Non-pigmented ciliary epithelial cell (primary cell): ENCODE data around the gene OTOGL.
"Not testable (repeated sequence)": the region's sequence is repeated elsewhere in the genome, so short reads cannot be mapped to it uniquely, and the experiment has no call there.

ENCODE experiments used
- DNase-seq: peaks from one replicate; pipeline ENCODE4 v3.0.0-alpha.2; 2010; ENCODE audit warnings: low read depth

OTOGL gene

DNA sequence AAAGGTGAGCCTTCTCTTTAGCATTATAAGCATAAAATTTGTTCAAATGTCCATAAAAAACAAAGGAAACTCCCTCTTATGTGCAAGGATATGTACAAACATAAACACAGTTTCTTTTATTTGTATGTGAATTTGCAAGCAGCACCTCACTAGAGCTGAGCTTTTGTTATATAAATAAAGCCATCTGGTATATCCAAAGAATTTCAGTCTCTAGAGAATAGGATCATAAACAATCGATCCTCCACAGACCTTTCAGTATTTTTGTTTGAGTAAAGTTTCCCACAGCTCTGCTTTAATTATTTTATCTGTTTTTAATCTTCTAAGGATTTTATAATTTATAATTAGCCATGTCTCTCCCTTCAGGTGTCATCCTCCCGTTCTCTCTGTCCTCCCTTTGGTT lies 89.2 kb downstream of the OTOGL start:
- no peak for DNase-seq

DNA sequence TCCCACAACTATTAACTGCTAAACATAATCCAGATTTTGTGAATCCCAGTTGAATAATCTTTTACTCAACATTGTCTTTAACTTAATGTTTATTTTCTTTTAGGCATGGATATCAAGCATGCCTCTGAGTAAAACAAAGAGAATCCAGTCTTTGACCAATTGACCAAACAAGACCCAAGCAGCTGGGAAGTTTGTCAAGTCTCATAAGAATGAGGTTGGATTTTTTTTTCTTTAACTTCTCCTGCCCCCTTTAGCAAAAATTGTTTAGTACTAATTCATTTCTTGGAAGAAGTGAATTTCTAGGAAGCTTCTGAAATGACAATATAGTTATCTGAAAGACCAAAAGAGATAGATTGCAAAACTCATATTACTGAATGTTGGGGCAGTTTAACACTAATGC lies 89.9 kb downstream of the OTOGL start:
- DNase-seq, result peak; percentile 63

DNA sequence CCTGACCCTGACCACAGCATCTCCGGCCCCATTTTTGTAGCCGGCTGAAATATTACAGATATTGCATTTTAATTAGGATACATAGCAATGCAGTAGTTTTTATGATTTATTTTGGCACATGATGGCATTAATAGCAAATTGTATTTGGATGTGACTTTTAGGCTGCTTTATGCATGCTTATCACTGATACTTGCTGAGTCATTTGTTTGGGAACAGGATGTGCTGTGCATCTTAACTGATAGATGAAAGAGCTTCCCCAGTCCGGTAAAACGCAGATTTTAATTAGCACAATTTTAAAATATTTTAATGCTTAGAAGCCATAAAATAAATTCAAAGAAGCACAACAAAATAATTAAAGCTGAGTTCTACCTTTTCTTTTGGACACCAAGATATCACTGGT lies 90.7 kb downstream of the OTOGL start:
- DNase-seq, result no peak

DNA sequence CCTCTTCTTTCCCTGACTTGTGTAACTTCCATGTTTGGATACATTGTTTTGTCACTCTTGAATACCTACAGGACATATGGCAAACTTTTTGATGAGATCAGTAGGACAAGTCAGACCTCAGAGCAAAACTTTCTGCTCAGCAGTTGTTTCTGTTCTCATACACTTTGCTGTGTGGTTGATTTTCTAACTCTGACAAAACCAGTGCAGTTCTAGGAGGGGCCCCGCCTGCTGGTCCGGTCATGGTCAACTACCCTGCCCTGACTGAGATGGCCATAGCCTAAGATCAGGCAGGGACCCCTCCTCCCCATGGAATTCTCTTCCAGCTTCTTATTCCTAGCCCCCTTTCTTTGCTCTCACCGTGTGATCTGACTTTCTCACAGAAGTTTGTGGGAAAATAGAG lies 92.8 kb downstream of the OTOGL start:
- DNase-seq, result no peak

DNA sequence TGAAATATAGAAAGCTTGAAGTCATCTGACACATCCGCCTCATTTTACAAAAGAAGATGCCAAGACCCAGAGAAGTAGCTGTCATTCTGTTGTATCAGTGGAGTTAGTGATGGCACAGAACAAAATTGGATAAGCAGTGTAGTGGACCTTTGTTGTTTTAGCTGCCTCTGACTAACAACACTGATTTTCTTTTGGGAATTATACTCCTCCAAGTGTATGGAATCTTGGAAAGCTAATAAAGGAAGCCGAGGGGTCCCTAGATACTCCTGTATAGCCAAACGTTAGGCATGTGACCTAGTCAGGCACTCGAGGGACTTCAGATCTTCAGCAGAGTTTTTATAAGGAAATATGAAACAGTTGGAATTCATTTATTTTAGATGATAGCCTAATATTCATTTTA lies 94.5 kb downstream of the OTOGL start:
- DNase-seq, result no peak

DNA sequence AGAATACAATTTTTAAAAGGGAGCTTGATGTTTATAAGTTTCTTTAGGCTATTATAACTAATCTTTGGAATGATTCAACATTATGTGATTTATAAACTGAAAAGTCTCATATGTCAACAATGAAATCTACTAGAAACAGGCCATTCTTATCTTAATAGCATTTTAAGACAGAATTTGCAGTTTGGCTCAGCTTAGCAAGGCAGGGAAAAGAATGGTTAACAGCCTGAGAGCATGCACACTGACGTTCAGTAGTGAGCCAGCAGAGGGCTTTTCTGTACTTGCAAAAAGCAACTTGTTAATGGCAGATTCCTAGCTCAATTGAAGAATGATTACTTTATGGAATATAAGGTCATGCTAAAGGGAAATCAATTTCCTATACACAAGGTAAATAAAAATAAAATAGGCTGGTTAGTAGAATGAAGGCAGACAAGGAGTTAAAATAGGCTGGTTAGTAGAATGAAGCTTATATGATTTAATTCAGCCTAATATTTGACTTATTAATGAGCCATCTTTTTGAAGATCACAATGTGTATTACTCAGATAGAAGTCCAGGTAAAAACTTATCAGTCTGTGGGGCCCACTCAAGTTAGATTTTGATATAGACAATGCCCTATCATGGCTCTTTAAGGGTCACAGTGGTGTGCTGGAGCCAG lies 95.9 kb downstream of the OTOGL start:
- DNase-seq, result peak; percentile 43

DNA sequence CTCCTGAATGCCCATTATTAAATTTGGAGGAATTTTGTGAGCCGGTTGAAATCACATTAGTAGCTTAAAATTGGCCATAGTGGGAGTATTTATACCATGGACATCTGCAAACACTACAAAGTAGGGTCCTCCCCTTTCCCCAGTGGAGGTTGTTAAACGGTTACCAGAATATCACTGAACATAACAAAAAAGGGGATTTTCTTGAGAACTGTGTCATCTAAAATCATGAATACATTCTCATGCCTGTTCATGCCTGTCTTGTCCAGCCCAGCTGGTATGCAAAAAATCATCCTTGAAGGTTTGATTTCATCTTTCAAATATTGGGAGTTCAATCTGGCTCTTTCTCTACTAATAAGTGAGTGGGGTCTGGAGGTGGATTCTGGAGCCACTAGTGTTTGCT lies 96.4 kb downstream of the OTOGL start:
- DNase-seq, result no peak

DNA sequence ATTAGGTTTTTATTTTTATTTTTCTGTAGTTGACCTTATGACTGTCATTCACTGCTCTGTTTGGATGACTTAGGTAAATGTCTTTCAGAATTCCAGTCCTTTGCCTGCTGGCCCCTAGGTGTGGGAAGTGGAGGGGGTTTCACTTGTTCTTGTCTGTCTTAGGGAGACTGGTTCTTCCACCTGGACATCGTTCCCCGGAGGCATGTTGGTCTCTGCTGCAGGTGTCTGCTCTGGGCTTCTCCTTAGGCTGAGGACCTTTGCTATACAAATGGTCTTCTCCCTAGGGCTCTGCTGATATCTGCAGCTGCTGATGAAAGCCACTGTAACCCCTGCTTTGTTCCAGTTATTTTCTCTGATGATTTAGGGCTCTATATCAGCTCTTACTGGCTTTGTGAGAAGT lies 97.1 kb downstream of the OTOGL start:
- DNase-seq, result no peak

DNA sequence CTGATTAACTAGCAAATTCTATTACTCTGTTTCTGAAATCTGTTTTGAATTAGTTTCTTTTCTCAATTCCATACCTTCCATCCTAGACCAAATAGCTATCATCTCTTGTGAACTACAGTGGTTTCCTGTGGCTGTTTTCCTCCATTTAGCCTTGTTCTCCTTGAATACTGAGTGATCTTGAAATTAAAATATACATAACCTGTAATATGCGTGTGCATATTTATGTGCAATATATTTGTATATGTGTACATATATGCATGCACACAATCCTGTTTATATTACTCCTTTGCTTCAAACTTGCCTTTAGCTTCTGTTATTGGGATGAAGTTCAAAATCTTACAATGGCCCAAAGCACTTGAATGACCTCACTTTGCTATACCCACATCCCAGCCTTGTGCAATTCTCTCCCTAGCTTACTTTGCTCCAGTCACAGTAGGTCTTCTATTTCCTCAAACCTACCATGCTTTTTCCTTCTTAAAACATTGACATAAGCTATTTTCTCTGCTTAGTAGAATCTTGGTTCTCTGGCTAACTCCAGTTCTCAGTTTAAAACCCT lies 99.5 kb downstream of the OTOGL start:
- DNase-seq, result no peak

DNA sequence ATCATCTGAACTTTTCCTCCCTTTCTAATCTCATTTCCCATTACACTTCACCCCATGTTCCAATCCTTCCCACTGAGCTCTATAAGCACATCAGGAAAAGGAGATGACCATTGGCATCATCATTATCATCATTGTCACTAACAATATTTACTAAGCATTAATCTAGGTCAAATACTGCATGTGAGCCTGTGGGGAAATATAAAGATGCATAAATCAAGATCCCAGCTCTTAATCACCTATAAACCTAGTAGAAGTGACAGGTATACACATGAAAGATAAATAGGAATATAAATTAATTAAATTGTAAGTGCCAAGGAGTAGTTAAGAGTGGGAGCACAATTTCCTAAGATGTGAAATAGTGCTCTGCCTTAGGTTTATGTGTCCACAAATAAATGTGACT lies 100.6 kb downstream of the OTOGL start:
- no peak for DNase-seq

DNA sequence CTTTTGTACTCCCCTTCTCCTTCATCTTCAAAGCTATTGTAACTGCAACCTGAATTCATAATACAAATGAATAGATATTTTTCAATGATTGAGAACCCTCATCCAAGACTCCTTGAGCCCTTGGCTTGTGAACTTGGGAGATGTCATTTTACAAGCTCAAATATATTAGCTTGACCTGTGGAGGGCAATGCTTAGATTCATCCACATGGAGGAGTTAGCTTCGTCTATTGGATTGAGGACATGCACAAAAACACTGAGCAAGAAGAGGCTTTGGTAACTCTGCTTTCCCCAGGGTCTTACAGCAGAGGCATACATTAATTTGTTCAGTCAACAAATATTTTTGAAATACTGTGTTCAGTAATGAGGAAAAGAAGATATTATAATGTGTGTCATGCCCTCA lies 101.1 kb downstream of the OTOGL start:
- no peak for DNase-seq

DNA sequence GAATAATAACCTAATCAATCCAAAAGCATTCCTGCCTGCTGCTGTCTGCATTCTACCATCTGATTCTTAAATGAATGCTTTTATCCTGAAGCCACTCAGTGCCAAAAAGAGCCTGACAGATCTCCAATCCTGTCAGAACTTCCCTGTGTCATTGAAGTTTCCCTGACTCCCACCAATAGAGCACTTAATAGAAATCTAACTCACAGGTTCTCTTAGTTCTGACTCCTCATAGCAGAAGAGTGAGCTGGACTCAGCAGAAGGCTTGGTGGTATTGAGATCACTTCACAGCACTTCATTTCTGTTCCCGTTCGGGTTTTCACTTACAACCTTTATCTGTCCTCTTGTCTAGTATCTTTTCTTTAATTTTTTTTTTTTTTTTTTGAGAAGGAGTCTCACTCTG lies 102.6 kb downstream of the OTOGL start:
- no peak for DNase-seq

DNA sequence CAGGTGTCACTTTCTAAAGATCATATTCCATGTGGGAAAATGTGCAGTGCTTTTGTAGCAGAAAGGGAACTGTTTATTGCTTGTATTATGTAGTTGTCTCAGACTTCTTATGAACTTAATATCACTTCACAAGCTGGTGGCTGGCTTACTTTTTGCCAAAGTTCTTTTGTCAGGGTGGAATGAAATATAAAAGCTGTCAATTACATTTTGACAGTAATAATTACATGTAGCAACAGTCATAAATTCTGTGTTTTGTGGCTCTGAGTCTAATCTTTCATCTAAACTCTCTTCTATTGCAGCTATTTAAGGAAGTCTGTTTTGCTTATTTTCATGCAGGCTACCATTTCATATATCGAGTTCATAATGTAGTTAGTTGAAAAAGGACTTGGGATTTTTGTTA lies 106.6 kb downstream of the OTOGL start:
- DNase-seq, result no peak

DNA sequence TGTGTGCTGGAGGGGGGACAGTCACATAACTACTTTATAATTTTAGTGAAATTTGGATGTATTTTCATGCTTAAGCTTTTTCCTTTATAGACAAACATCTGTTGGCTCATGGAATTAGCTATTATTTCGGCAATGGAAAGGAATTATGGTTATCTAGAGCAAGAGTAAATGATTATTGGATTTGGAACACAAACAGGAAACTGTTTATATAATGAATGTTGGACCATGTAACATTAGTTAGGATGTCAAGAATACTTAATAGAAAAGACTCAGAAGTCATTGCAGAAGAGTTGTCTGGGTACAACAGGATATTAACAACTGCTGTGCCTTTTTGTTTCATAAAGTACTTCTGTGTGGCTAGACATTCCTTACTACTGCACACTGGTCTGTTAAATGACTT lies 108.7 kb downstream of the OTOGL start:
- no peak for DNase-seq

DNA sequence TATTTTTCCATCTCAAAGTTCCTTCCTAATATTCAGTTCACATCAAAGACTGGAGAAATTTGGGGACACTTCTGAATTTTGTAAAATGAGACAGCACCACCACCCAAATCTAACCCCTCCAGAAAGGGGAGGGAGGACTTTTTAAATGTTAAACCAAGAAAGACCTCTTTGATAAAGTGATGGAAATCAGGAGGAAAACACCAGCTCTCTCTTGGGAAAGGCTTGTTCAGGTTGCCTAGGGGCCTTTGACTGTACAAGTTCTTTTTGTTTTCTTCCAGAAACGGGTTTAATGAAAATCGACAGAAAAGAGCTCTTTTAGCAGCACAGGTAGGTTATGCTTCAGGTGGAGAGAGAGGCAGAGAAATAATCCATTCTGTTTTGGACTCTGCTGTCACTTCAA lies 112.3 kb downstream of the OTOGL start:
- DNase-seq, result no peak

DNA sequence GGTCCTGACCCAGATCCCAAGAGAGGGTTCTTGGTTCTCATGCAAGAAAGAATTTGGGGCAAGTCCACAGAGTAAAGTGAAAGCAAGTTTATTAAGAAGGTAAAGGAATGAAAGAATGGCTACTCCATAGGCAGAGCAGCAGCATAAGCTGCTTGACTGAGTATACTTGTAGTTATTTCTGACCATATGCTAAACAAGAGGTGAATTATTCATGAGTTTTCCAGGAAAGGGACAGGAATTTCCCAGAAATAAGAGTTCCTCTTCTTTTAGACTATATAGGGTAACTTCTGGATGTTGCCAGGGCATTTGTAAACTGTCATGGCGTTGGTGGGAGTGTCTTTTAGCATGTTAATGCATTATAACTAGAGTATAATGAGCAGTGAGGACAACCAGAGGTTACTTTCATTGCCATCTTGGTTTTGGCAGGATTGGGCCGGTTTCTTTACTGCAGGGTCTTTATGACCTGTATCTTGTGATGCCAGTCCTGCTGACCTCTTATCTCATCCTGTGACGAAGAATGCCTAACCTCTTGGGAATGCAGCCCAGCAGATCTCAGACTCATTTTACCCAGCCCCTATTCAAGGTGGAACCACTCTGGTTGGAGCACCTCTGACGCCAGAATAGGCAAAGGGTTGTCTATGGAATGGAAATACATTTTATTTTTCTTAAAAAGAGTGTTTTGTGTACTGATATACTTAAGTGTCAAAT lies 113.8 kb downstream of the OTOGL start:
- DNase-seq, result no peak

DNA sequence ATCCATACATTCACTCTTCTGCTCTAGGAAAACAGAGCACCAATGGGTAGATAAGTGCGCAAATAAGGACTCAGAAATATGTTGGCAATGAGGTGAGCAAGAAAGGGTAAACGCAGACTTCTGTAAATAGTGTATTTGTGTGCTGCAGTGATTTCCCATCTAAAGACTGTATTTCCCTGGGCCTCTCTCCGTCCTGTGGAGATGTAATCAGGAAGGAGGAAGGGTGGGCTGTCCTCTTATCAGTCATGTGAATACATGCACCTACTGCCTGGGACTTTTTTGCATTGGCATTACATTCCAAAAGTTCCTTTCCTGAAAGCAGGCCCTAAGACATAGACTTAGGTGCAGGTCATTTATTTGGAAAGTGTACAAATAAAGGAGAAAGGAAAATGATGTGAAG lies 114.5 kb downstream of the OTOGL start:
- DNase-seq, result no peak

DNA sequence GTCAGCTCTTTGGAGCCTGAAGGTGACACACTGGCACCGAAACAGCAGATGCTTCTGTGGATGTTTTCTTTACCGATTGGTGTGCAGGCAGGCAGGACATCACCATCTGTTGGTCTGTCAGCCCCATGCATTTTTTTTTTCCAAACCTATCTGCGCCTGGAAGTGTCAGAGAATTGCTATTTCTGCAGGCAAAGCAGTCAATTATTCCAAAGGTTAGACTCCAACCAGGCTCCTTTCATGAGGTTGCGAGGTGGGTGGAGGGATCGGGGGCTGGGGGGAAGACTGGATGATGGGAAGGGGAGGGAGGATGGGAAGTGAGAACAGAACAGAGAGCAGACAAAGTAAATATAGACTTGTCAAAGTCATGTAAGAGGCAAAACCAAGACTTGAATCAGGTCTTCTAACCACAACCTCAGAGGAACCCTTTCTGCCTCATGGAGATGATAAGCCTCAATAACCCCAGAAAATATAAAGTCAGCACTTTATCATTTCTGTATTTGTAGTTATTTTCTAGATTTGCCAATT lies 117.7 kb downstream of the OTOGL start:
- DNase-seq, result no peak

DNA sequence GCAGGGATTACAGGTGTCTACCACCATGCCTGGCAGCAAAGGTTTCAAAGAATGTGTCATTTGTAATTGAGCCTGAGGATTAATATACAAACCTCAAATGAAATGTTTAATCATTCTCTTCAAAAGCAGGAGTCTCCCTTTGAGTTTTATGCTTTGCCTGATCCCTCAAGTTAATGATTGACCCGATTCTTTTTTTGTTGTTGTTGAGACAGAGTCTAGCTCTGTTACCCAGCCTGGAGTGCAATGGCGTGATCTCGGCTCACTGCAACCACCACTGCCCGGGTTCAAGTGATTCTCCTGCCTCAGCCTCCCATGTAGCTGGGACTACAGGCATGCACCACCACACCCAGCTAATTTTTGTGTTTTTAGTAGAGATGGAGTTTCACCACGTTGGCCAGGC lies 119.6 kb downstream of the OTOGL start:
- not testable (repeated sequence) for DNase-seq

DNA sequence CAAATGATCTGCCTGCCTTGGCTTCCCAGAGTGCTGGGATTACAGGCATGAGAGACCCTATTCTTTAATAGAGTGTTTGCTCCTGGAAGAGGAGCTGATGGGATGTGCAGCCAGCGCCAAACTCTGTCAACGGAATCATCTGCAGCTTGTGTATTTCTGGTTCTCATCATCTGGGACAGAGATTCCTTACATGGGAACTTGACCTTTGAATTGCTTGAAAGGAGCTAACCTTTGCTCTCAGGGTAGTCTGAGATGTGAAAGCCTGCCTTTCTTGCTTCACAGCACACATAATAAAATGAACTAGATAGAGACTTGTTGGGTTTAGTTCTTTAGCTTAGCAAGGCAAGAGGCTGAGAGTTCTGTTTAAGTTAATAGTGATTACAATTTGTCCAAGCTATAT lies 120.0 kb downstream of the OTOGL start:
- DNase-seq, result no peak

DNA sequence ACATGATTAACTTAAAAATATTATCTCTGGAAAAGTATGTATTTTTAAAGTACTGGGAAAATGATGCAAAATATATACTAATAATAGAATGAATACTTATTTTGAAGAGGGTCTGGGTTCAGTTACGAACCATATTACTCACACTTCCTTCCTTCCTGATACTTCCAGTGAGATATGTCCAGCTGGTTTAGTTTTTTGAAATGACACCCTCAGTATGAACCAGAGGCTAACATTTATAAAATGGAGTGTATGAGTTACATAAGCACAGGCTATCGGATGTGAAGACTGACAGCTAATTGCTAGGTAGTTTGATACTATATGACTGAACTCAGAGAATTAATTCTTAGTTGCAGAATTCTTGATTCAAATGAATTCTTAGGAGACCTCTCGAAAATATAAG lies 122.9 kb downstream of the OTOGL start:
- DNase-seq, result no peak

DNA sequence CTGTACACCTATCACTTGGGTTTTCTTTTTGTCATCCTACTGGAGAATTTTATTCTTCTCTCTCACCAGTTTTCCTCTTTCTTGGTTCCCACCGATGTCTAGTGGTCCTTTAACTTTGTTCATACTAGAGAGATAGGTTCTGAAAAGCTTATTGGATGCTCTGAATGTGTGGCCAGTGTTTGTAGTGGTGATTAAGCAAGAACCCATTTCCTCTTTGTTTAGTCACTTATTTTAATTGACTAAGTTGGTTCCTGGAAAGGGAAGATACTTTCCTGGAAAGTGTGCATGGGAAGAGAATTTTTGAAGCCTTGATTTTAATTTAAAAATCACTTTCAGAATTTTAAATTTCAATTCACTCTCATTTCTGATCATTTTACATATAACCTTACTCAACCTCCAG lies 127.2 kb downstream of the OTOGL start:
- DNase-seq, result no peak

DNA sequence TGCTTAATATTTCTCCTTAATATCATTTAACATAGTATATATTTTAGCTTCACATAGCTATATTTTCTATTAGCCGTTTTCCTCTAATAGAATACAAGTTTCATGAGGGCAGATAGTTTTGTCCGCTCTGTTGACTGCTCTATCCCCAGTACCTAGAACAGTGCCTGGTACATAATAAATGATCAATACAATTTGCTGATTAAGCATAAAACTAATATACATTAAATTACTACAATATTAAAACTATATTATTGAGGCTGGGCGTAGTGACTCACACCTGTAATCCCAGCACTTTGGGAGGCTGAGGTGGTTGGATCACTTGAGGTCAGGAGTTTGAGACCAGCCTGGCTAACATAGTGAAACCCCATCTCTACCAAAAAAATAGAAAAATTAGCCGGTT lies 128.6 kb downstream of the OTOGL start:
- not testable (repeated sequence) for DNase-seq

DNA sequence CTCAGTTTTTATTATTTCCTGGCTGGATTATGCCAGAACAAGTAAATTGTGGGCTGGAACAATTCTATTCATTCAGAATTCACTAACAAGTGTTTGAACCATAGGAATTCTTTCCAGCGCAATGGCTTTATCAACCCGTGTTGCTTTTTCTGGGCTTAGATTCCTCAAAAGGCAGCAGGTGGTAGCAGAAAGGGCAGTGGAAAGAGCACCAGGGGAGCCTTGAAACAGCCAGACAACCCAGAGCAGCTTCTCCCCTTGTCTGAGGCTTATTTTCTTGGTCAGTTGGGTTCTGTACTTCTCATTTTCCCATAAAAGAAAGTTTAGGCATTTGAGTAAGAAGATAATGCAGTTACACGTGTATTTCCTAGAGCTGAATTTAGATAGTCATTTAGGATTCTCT lies 130.7 kb downstream of the OTOGL start:
- DNase-seq, result no peak
